ENCODE measurements around the gene EXOC5.
"Not testable (repeated sequence)": the region's sequence is repeated elsewhere in the genome, so short reads cannot be mapped to it uniquely, and the experiment has no call there.

DNA sequence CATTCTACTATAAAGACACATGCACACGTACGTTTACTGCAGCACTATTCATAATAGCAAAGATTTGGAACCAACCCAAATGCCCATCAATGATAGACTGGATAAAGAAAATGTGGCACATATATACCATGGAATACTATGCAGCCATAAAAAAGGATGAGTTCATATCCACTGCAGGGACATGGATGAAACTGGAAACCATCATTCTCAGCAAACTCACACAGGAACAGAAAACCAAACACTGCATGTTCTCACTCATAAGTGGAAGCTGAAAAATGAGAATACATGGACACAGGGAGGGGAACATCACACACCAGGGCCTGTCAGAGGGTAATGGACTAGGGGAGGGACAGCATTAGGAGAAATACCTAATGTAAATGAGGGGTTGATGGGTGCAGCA is 10.5 kb downstream of the EXOC5 start:
- not testable (repeated sequence) for TF ChIP-seq POLR2AphosphoS5, POLR2A (IDR thresholded peaks at IDR 0.05)
- TF ChIP-seq, protein P1, sequence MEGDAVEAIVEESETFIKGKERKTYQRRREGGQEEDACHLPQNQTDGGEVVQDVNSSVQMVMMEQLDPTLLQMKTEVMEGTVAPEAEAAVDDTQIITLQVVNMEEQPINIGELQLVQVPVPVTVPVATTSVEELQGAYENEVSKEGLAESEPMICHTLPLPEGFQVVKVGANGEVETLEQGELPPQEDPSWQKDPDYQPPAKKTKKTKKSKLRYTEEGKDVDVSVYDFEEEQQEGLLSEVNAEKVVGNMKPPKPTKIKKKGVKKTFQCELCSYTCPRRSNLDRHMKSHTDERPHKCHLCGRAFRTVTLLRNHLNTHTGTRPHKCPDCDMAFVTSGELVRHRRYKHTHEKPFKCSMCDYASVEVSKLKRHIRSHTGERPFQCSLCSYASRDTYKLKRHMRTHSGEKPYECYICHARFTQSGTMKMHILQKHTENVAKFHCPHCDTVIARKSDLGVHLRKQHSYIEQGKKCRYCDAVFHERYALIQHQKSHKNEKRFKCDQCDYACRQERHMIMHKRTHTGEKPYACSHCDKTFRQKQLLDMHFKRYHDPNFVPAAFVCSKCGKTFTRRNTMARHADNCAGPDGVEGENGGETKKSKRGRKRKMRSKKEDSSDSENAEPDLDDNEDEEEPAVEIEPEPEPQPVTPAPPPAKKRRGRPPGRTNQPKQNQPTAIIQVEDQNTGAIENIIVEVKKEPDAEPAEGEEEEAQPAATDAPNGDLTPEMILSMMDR (IDR thresholded peaks at IDR 0.05) = not testable (repeated sequence)

All from upper lobe of left lung (tissue), 4 donors.